ENCODE measurements around the gene ZNF398. TPM values are rescaled to one million over a fixed set of nuclear protein-coding genes. Genes with fewer than 3 reads are reported as not detected.

Gene ZNF398
- total and polyA plus RNA-seq, 2 of the 13 experiments (the other 11 are each of a cell fraction or from before 2014, with no cell fraction given) = 3.0 to 8.9 TPM

DNA sequence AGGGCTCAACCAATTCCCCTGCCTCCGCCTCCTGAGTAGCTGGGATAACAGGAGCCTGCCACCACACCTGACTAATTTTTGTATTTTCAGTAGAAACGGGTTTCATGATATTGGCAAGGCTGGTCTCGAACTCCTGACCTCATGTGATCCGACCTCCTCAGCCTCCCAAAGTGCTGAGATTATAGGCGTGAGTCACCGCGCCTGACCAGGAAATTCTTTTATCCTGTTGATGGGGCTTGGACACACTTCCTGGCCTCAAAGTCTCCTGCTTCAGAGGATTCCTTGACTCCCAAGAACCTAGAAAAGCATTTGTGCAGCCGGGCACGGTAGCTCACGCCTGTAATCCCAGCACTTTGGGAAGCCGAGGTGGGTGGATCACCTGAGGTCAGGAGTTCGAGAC is 37.3 kb upstream of the ZNF398 start (continued):
- no peak for TF ChIP-seq ZC3H13 (CRISPR knock-in tag; IDR thresholded peaks at IDR 0.05)
- no peak for TF ChIP-seq ZNF17 (CRISPR knock-in tag; IDR thresholded peaks at IDR 0.05)
- no peak for TF ChIP-seq RFX5 (IDR thresholded peaks at IDR 0.05; ENCODE audit: low read depth, low read length)
- TF ChIP-seq, protein P1, sequence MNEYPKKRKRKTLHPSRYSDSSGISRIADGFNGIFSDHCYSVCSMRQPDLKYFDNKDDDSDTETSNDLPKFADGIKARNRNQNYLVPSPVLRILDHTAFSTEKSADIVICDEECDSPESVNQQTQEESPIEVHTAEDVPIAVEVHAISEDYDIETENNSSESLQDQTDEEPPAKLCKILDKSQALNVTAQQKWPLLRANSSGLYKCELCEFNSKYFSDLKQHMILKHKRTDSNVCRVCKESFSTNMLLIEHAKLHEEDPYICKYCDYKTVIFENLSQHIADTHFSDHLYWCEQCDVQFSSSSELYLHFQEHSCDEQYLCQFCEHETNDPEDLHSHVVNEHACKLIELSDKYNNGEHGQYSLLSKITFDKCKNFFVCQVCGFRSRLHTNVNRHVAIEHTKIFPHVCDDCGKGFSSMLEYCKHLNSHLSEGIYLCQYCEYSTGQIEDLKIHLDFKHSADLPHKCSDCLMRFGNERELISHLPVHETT (CRISPR knock-in tag; conservative IDR thresholded peaks at IDR 0.05) = no peak
- TF ChIP-seq, protein P2, sequence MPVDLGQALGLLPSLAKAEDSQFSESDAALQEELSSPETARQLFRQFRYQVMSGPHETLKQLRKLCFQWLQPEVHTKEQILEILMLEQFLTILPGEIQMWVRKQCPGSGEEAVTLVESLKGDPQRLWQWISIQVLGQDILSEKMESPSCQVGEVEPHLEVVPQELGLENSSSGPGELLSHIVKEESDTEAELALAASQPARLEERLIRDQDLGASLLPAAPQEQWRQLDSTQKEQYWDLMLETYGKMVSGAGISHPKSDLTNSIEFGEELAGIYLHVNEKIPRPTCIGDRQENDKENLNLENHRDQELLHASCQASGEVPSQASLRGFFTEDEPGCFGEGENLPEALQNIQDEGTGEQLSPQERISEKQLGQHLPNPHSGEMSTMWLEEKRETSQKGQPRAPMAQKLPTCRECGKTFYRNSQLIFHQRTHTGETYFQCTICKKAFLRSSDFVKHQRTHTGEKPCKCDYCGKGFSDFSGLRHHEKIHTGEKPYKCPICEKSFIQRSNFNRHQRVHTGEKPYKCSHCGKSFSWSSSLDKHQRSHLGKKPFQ (CRISPR knock-in tag; IDR thresholded peaks at IDR 0.05; ENCODE audit: insufficient replicate concordance) = no peak
- TF ChIP-seq HNF4G (IDR thresholded peaks at IDR 0.05; ENCODE audit: borderline replicate concordance, low read depth, low read length) = no peak
- TF ChIP-seq HNF4G (CRISPR knock-in tag; IDR thresholded peaks at IDR 0.05; ENCODE audit: borderline replicate concordance, low read depth) = no peak
- TF ChIP-seq ZNF703 (CRISPR knock-in tag; IDR thresholded peaks at IDR 0.05; ENCODE audit: borderline replicate concordance) = no peak
- TF ChIP-seq ATAD3A (CRISPR knock-in tag; IDR thresholded peaks at IDR 0.05) = no peak
- TF ChIP-seq ZNF460 (CRISPR knock-in tag; IDR thresholded peaks at IDR 0.05; ENCODE audit: borderline replicate concordance) = no peak
